SU-DHL-6 (cell line): ENCODE results near the gene ECT2.
"Not testable (repeated sequence)": the region's sequence is repeated elsewhere in the genome, so short reads cannot be mapped to it uniquely, and the experiment has no call there.

Experiments
- H2AFZ ChIP-seq: fragments of 200-600 bp; sonication (generic); 2 replicates; pipeline ENCODE4 v1.6.1; 2014; ENCODE audit warnings: low read depth, mild to moderate bottlenecking, moderate library complexity, mixed read lengths, antibody characterized with exemption, low read length; ENCODE audit not compliant: severe bottlenecking
- H3F3A ChIP-seq: fragments of 200-600 bp; shearing (Covaris generic); 2 replicates; pipeline ENCODE4 v1.6.0; 2016; ENCODE audit warnings: antibody characterized with exemption, mild to moderate bottlenecking; ENCODE audit not compliant: insufficient read depth
- H3K27ac ChIP-seq: fragments of 200-600 bp; sonication (generic); 2 replicates; pipeline ENCODE4 v1.5.1; 2016; ENCODE audit warnings: low read depth, mild to moderate bottlenecking, low read length, moderate library complexity, mixed read lengths
- H3K27me3 ChIP-seq: fragments of 200-600 bp; sonication (generic), shearing (Covaris generic); 2 replicates; pipeline ENCODE4 v1.6.0; 2014; ENCODE audit warnings: mild to moderate bottlenecking, low read length
- H3K36me3 ChIP-seq: fragments of 200-600 bp; sonication (generic); 2 replicates; pipeline ENCODE4 v1.6.1; 2014; ENCODE audit warnings: mild to moderate bottlenecking, low read length, mixed read lengths
- H3K4me2 ChIP-seq: fragments of 300-600, 200-600 bp; shearing (Covaris generic), sonication (generic); 2 replicates; pipeline ENCODE4 v1.6.0; 2014; ENCODE audit warnings: low read length, low read depth, mild to moderate bottlenecking; ENCODE audit not compliant: poor library complexity, severe bottlenecking
- H3K4me3 ChIP-seq: fragments of 200-600 bp; sonication (generic); 2 replicates; pipeline ENCODE4 v1.5.1; 2014; ENCODE audit warnings: antibody characterized with exemption, low read length, mild to moderate bottlenecking, mixed read lengths; ENCODE audit not compliant: insufficient read depth, poor library complexity, severe bottlenecking
- H3K79me2 ChIP-seq: fragments of 200-600 bp; sonication (generic); 2 replicates; pipeline ENCODE4 v1.6.1; 2014; ENCODE audit warnings: mild to moderate bottlenecking, low read length, moderate library complexity; ENCODE audit not compliant: insufficient read depth
- H3K9ac ChIP-seq: fragments of 200-600 bp; sonication (generic); 2 replicates; pipeline ENCODE4 v1.7.0; 2014; ENCODE audit warnings: mild to moderate bottlenecking, low read length
- H3K9me2 ChIP-seq: fragments of 200-600 bp; sonication (generic); replicated peaks from 2 replicates; pipeline ENCODE4 v1.6.1; 2014; ENCODE audit warnings: low read length; ENCODE audit not compliant: insufficient read depth
- H3K9me3 ChIP-seq: fragments of 200-600 bp; sonication (generic); 2 replicates; pipeline ENCODE4 v1.6.1; 2014; ENCODE audit warnings: low read length, mixed read lengths; ENCODE audit not compliant: insufficient read depth
- H4K20me1 ChIP-seq: fragments of 200-600 bp; sonication (generic); 2 replicates; pipeline ENCODE4 v1.6.1; 2014; ENCODE audit warnings: low read depth, mild to moderate bottlenecking, antibody characterized with exemption, low read length, moderate library complexity, mixed read lengths
- EZH2phosphoT487 ChIP-seq: fragments of 200-600 bp; sonication (generic), shearing (Covaris generic); conservative IDR thresholded peaks from 2 replicates; pipeline ENCODE4 v1.6.1; 2018; ENCODE audit warnings: mild to moderate bottlenecking, antibody characterized with exemption, low read length, moderate library complexity, mixed read lengths
- TF ChIP-seq, protein P1 (sequence below): fragments of 200-600 bp; sonication (generic); IDR thresholded peaks from one replicate; pipeline ENCODE4 v1.5.1; 2017; ENCODE audit warnings: antibody characterized with exemption, mild to moderate bottlenecking, low read length, moderate library complexity; ENCODE audit not compliant: insufficient read depth, poor library complexity, severe bottlenecking

ECT2 gene

DNA sequence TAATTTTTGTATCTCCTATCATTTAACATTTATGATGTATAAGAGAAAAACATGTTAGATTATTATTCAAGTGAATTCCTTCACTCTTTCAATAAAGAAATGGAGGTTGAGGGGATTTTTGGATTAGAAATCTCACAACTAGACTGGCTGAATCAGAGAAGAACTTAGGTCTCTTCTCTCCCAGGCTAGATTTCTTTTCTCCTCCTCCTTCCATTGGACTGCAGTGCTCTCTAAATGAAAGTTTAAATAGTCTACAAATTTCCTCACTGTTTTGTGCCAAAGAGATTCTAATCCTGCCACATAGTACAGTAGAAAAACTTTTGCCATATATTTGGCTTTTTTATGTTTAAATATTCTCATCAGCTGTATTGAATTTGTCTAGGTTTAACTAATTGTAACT lies 65.8 kb downstream of the ECT2 start:
- H3K4me2 ChIP-seq, result no peak overlapping the region
- no peak overlapping the region for H3K9ac ChIP-seq
- no peak overlapping the region for H3K27ac ChIP-seq
- peaks cover 5% of the 10 kb centered on the region; the same call in 1 of the 2 replicates for H4K20me1 ChIP-seq
- no peaks in the 10 kb centered on the region for H3K27me3 ChIP-seq
- no peak overlapping the region for H2AFZ ChIP-seq
- H3K36me3 ChIP-seq, result peaks cover 77% of the 10 kb centered on the region
- H3F3A ChIP-seq, result peaks cover 5% of the 10 kb centered on the region; the same call in 1 of the 2 replicates
- no peaks in the 10 kb centered on the region for H3K9me3 ChIP-seq
- TF ChIP-seq, protein P1, sequence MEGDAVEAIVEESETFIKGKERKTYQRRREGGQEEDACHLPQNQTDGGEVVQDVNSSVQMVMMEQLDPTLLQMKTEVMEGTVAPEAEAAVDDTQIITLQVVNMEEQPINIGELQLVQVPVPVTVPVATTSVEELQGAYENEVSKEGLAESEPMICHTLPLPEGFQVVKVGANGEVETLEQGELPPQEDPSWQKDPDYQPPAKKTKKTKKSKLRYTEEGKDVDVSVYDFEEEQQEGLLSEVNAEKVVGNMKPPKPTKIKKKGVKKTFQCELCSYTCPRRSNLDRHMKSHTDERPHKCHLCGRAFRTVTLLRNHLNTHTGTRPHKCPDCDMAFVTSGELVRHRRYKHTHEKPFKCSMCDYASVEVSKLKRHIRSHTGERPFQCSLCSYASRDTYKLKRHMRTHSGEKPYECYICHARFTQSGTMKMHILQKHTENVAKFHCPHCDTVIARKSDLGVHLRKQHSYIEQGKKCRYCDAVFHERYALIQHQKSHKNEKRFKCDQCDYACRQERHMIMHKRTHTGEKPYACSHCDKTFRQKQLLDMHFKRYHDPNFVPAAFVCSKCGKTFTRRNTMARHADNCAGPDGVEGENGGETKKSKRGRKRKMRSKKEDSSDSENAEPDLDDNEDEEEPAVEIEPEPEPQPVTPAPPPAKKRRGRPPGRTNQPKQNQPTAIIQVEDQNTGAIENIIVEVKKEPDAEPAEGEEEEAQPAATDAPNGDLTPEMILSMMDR, result no peak
- TF ChIP-seq EZH2phosphoT487, result no peak
- H3K9me2 ChIP-seq, result no peaks in the 10 kb centered on the region
- H3K79me2 ChIP-seq, result no peaks in the 10 kb centered on the region
- no peak overlapping the region for H3K4me3 ChIP-seq

DNA sequence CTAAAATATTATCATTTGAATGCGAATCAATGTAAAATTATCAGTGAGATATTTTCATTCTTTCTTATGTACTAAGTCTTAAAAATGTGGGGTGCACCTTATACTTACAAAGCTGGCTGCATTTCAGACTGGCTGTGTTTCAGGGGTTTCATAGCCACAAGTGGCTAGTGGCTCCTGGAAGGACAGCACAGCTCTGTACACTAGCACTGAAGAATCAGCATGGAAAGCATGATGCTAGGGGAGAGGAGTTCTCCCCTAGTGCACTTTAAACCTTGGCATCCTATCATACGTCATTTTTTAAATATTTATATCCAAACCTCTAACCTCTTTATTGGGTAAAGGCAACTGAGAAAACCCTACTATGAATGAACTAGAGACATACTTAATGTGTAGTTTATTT lies 66.4 kb downstream of the ECT2 start:
- Histone ChIP-seq H3K4me2 (no peak overlapping the region), H3K9me3 (no peaks in the 10 kb centered on the region), H4K20me1 (peaks cover 5% of the 10 kb centered on the region; the same call in 1 of the 2 replicates), H2AFZ (no peak overlapping the region), H3K9me2 (no peaks in the 10 kb centered on the region), H3K9ac (no peak overlapping the region), H3K4me3 (no peak overlapping the region), H3K79me2 (no peaks in the 10 kb centered on the region), H3K27ac (no peak overlapping the region), H3K27me3 (no peaks in the 10 kb centered on the region), H3K36me3 (peaks cover 80% of the 10 kb centered on the region), H3F3A (peaks cover 5% of the 10 kb centered on the region; the same call in 1 of the 2 replicates)
- TF ChIP-seq, protein P1, result no peak
- TF ChIP-seq EZH2phosphoT487, result no peak

DNA sequence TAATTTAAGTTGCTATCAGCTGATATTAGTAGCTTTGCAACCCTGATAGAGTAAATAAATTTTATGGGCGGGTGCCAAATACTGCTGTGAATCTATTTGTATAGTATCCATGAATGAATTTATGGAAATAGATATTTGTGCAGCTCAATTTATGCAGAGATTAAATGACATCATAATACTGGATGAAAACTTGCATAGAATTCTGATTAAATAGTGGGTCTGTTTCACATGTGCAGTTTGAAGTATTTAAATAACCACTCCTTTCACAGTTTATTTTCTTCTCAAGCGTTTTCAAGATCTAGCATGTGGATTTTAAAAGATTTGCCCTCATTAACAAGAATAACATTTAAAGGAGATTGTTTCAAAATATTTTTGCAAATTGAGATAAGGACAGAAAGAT lies 70.0 kb downstream of the ECT2 start:
- H3K27ac ChIP-seq, result no peak overlapping the region
- no peaks in the 10 kb centered on the region for H3K9me3 ChIP-seq
- no peak overlapping the region for H2AFZ ChIP-seq
- H3K9ac ChIP-seq, result no peak overlapping the region
- no peaks in the 10 kb centered on the region for H3K9me2 ChIP-seq
- peaks cover 5% of the 10 kb centered on the region; the same call in 1 of the 2 replicates for H3F3A ChIP-seq
- H3K36me3 ChIP-seq, result peaks cover 65% of the 10 kb centered on the region
- H3K4me3 ChIP-seq, result no peak overlapping the region
- TF ChIP-seq EZH2phosphoT487, result no peak
- TF ChIP-seq, protein P1, result no peak
- H3K4me2 ChIP-seq, result no peak overlapping the region
- no peaks in the 10 kb centered on the region for H4K20me1 ChIP-seq
- H3K79me2 ChIP-seq, result no peaks in the 10 kb centered on the region
- no peaks in the 10 kb centered on the region for H3K27me3 ChIP-seq

DNA sequence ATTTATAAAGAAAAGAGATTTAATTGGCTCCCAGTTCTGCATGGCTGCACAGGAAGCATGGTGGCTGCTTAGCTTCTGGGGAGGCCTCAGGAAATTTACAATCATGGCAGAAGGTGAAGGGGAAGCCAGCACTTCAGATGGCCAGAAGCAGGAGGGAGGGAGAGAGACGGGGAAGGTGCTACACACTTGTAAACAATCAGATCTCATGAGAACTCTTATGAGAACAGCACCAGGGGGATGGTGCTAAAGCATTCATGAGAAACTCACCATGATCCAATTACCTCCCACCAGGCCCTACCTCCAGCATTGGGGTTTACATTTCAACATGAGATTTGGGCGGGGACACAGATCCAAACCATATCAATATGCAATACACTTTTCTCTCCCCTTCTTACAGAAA lies 73.7 kb downstream of the ECT2 start:
- TF ChIP-seq, protein P1, result no peak
- no peak for TF ChIP-seq EZH2phosphoT487
- Histone ChIP-seq H3K9me3 (no peaks in the 10 kb centered on the region), H3K27ac (no peak overlapping the region), H2AFZ (no peak overlapping the region), H3K36me3 (peaks cover 33% of the 10 kb centered on the region), H3K79me2 (no peaks in the 10 kb centered on the region), H3K27me3 (no peaks in the 10 kb centered on the region), H3K4me3 (no peak overlapping the region), H3K9ac (no peak overlapping the region), H4K20me1 (no peaks in the 10 kb centered on the region), H3F3A (no peaks in the 10 kb centered on the region), H3K9me2 (no peaks in the 10 kb centered on the region), H3K4me2 (no peak overlapping the region)

- H3K9me3 ChIP-seq, H3F3A ChIP-seq, H3K27ac ChIP-seq, H3K9ac ChIP-seq, H3K9me2 ChIP-seq, H3K4me3 ChIP-seq, H3K27me3 ChIP-seq, H3K36me3 ChIP-seq, H4K20me1 ChIP-seq, H3K4me2 ChIP-seq, H2AFZ ChIP-seq, H3K79me2 ChIP-seq: not testable (repeated sequence)
Measured at GRCh38 chr3:172827231-172827630, 76.7 kb downstream of the ECT2 start.
